HepG2 (cell line): ENCODE measurements around the gene ARF6. TPM values are rescaled to one million over a fixed set of nuclear protein-coding genes. Genes with fewer than 3 reads are reported as not detected.

Experiments used
- FOXK1 ChIP-seq: sonication (generic); formaldehyde crosslinking; IDR thresholded peaks from 2 replicates; pipeline ENCODE4 v1.4.0; 2020; ENCODE audit warnings: low read depth, missing genetic modification reagents, borderline replicate concordance
- HIVEP1 ChIP-seq: sonication (generic); formaldehyde crosslinking; IDR thresholded peaks from 2 replicates; pipeline ENCODE4 v1.4.0; 2020; ENCODE audit warnings: mild to moderate bottlenecking, missing genetic modification reagents
- IRF2 ChIP-seq: IDR thresholded peaks from 2 replicates; pipeline ENCODE4 v1.6.1; 2018; ENCODE audit warnings: missing genetic modification reagents, missing compliant biosample characterization
- JUND ChIP-seq: sonication (generic); formaldehyde crosslinking; IDR thresholded peaks from 2 replicates; pipeline ENCODE4 v1.8.0; 2022; ENCODE audit warnings: mild to moderate bottlenecking, missing genetic modification reagents
- KDM1A ChIP-seq: IDR thresholded peaks from 2 replicates; pipeline ENCODE4 v1.6.1; 2016; ENCODE audit warnings: missing compliant biosample characterization
- NCOA2 ChIP-seq: sonication (generic); formaldehyde crosslinking; IDR thresholded peaks from 2 replicates; pipeline ENCODE4 v1.8.0; 2022; ENCODE audit warnings: inconsistent platforms
- RAD21 ChIP-seq: fragments of 450-650 bp; formaldehyde crosslinking; IDR thresholded peaks from 2 replicates; pipeline ENCODE4 v1.5.0; 2020; ENCODE audit warnings: mild to moderate bottlenecking
- SAP130 ChIP-seq: IDR thresholded peaks from 2 replicates; pipeline ENCODE4 v1.6.1; 2016; ENCODE audit warnings: low read depth
- SOX13 ChIP-seq, 3 experiments: fragments of 450-650 bp in 1 of 3; sonication (generic) in 1 of 3; formaldehyde crosslinking in 1 of 3; IDR thresholded peaks in 2 of 3; conservative IDR thresholded peaks in 1 of 3; 2 replicates each; pipeline versions ENCODE4 v1.5.0 to v1.6.1; 2016 to 2020; ENCODE audit warnings: antibody characterized with exemption in 1 of 3, mild to moderate bottlenecking in 1 of 3, missing compliant biosample characterization in 1 of 3, missing genetic modification reagents in 1 of 3, moderate library complexity in 1 of 3
- TARDBP ChIP-seq: sonication (generic); formaldehyde crosslinking; IDR thresholded peaks from 2 replicates; pipeline ENCODE4 v1.8.0; 2022; ENCODE audit warnings: mild to moderate bottlenecking, missing genetic modification reagents
- ZMYM3 ChIP-seq: sonication (generic); formaldehyde crosslinking; IDR thresholded peaks from 2 replicates; pipeline ENCODE4 v1.5.1; 2020; ENCODE audit warnings: mild to moderate bottlenecking, missing genetic modification reagents
- ZNF431 ChIP-seq: sonication (generic); formaldehyde crosslinking; IDR thresholded peaks from 2 replicates; pipeline ENCODE4 v1.9.0; 2022; ENCODE audit warnings: missing genetic modification reagents, low read depth, mild to moderate bottlenecking, borderline replicate concordance
- ZNF652 ChIP-seq: IDR thresholded peaks from 2 replicates; pipeline ENCODE4 v1.6.1; 2016; ENCODE audit warnings: low read depth, borderline replicate concordance
- polyA plus RNA-seq, 8 experiments: library from polyadenylated mRNA; depleted of rRNA in 3 of 8; stranded (reverse) in 7 of 8; unstranded in 1 of 8; fragments of >200 nt; fragmentation: Illumina TruSeq in 4 of 8; extraction: Trizol in 4 of 8; gene quantifications; 2 replicates each; pipeline versions ENCODE4 v1.2.1 to v1.2.3, GENCODE V29; 2011 to 2016; ENCODE audit warnings: low read depth in 4 of 8, missing spikeins in 1 of 8, mixed read lengths in 1 of 8; ENCODE audit not compliant: insufficient read depth in 1 of 8
- total RNA-seq, 5 experiments: library from RNA; depleted of rRNA; stranded (reverse); fragments of >200 nt; fragmentation: Illumina TruSeq; extraction: Trizol; gene quantifications; 2 replicates each; pipeline ENCODE4 v1.2.3, GENCODE V29; 2016; ENCODE audit warnings: low read depth in 1 of 5
- TF ChIP-seq, protein P1 (sequence below): conservative IDR thresholded peaks from 2 replicates; pipeline ENCODE4 v1.6.1; 2018; ENCODE audit warnings: missing genetic modification reagents
- TF ChIP-seq, protein P2 (sequence below): sonication (generic); formaldehyde crosslinking; IDR thresholded peaks from 2 replicates; pipeline ENCODE4 v1.4.0; 2020; ENCODE audit warnings: missing genetic modification reagents
- TF ChIP-seq, protein P3 (sequence below): sonication (generic); formaldehyde crosslinking; IDR thresholded peaks from 2 replicates; pipeline ENCODE4 v1.5.0; 2020; ENCODE audit warnings: mild to moderate bottlenecking, missing genetic modification reagents, moderate library complexity
- TF ChIP-seq, protein P4 (sequence below): sonication (generic); formaldehyde crosslinking; IDR thresholded peaks from 2 replicates; pipeline ENCODE4 v1.4.0; 2020; ENCODE audit warnings: missing genetic modification reagents
- TF ChIP-seq, protein P5 (sequence below): sonication (generic); formaldehyde crosslinking; IDR thresholded peaks from 2 replicates; pipeline ENCODE4 v1.9.0; 2022; ENCODE audit warnings: missing genetic modification reagents, mild to moderate bottlenecking, borderline replicate concordance

ARF6 gene
- total and polyA plus RNA-seq, 2 of the 13 experiments (the other 11 are each of a cell fraction or from before 2014, with no cell fraction given) = 12.7 to 31.9 TPM

DNA sequence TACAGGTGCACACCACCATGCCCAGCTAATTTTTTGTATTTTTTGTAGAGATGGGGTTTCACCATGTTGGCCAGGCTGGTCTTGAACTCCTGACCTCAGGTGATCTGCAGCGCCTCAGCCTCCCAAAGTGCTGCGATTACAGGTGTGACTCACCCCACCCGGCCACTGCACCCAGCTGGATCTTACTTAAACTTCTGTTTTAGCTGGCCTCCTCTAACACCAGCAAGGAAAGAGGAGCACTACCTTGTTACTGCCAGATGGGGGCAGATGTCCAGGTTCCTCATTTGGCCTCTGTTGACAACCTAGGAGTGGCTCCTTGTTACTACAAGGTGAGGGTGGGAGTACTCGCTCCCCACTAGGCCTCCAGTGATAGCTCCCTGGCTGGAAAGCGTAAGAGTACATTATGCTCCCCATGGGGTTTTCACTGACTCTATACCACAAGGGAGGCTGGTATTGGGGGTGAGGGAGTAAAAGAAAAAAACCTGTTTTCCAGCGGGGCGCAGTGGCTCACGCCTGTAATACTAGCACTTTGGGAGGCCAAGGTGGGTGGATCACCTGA is 13.2 kb upstream of the ARF6 start (continued):
- TF ChIP-seq ZNF652 (CRISPR knock-in tag) (peak; percentile 26; the same call in 1 of the 2 replicates), FOXK1 (CRISPR knock-in tag) (peak; percentile 57; the same call in 1 of the 2 replicates), HIVEP1 (peak; percentile 48; the same call in 1 of the 2 replicates), ZMYM3 (peak; percentile 61; the same call in 1 of the 2 replicates), ZNF431 (CRISPR knock-in tag) (no peak), TARDBP (CRISPR knock-in tag) (0 out of 2 replicates have a peak, but pooled peaks have one; percentile 33), IRF2 (CRISPR knock-in tag) (0 out of 2 replicates have a peak, but pooled peaks have one; percentile 43), JUND (CRISPR knock-in tag) (0 out of 2 replicates have a peak, but pooled peaks have one; percentile 10), KDM1A (CRISPR knock-in tag) (0 out of 2 replicates have a peak, but pooled peaks have one; percentile 31), NCOA2 (CRISPR knock-in tag) (0 out of 2 replicates have a peak, but pooled peaks have one; percentile 22), SOX13 (IDR thresholded peaks at IDR 0.05) (no peak), SOX13 (CRISPR knock-in tag; conservative IDR thresholded peaks at IDR 0.05 in 1 of 2, IDR thresholded peaks at IDR 0.05 in 1 of 2) (peak in 1 of 2 experiments; percentile 25; a peak in 1 of 4 replicates), RAD21 (CRISPR knock-in tag) (peak; percentile 72), SAP130 (CRISPR knock-in tag) (peak; percentile 71)
- TF ChIP-seq, protein P1, sequence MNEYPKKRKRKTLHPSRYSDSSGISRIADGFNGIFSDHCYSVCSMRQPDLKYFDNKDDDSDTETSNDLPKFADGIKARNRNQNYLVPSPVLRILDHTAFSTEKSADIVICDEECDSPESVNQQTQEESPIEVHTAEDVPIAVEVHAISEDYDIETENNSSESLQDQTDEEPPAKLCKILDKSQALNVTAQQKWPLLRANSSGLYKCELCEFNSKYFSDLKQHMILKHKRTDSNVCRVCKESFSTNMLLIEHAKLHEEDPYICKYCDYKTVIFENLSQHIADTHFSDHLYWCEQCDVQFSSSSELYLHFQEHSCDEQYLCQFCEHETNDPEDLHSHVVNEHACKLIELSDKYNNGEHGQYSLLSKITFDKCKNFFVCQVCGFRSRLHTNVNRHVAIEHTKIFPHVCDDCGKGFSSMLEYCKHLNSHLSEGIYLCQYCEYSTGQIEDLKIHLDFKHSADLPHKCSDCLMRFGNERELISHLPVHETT (CRISPR knock-in tag) = no peak
- TF ChIP-seq, protein P2, sequence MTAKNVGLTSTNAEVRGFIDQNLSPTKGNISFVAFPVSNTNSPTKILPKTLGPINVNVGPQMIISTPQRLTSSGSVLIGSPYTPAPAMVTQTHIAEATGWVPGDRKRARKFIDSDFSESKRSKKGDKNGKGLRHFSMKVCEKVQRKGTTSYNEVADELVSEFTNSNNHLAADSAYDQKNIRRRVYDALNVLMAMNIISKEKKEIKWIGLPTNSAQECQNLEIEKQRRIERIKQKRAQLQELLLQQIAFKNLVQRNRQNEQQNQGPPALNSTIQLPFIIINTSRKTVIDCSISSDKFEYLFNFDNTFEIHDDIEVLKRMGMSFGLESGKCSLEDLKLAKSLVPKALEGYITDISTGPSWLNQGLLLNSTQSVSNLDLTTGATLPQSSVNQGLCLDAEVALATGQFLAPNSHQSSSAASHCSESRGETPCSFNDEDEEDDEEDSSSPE (CRISPR knock-in tag) = 0 out of 2 replicates have a peak, but pooled peaks have one; percentile 14
- TF ChIP-seq, protein P3, sequence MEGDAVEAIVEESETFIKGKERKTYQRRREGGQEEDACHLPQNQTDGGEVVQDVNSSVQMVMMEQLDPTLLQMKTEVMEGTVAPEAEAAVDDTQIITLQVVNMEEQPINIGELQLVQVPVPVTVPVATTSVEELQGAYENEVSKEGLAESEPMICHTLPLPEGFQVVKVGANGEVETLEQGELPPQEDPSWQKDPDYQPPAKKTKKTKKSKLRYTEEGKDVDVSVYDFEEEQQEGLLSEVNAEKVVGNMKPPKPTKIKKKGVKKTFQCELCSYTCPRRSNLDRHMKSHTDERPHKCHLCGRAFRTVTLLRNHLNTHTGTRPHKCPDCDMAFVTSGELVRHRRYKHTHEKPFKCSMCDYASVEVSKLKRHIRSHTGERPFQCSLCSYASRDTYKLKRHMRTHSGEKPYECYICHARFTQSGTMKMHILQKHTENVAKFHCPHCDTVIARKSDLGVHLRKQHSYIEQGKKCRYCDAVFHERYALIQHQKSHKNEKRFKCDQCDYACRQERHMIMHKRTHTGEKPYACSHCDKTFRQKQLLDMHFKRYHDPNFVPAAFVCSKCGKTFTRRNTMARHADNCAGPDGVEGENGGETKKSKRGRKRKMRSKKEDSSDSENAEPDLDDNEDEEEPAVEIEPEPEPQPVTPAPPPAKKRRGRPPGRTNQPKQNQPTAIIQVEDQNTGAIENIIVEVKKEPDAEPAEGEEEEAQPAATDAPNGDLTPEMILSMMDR (CRISPR knock-in tag) = peak; percentile 87
- TF ChIP-seq, protein P4, sequence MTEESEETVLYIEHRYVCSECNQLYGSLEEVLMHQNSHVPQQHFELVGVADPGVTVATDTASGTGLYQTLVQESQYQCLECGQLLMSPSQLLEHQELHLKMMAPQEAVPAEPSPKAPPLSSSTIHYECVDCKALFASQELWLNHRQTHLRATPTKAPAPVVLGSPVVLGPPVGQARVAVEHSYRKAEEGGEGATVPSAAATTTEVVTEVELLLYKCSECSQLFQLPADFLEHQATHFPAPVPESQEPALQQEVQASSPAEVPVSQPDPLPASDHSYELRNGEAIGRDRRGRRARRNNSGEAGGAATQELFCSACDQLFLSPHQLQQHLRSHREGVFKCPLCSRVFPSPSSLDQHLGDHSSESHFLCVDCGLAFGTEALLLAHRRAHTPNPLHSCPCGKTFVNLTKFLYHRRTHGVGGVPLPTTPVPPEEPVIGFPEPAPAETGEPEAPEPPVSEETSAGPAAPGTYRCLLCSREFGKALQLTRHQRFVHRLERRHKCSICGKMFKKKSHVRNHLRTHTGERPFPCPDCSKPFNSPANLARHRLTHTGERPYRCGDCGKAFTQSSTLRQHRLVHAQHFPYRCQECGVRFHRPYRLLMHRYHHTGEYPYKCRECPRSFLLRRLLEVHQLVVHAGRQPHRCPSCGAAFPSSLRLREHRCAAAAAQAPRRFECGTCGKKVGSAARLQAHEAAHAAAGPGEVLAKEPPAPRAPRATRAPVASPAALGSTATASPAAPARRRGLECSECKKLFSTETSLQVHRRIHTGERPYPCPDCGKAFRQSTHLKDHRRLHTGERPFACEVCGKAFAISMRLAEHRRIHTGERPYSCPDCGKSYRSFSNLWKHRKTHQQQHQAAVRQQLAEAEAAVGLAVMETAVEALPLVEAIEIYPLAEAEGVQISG (CRISPR knock-in tag) = 0 out of 2 replicates have a peak, but pooled peaks have one; percentile 27
- TF ChIP-seq, protein P5, sequence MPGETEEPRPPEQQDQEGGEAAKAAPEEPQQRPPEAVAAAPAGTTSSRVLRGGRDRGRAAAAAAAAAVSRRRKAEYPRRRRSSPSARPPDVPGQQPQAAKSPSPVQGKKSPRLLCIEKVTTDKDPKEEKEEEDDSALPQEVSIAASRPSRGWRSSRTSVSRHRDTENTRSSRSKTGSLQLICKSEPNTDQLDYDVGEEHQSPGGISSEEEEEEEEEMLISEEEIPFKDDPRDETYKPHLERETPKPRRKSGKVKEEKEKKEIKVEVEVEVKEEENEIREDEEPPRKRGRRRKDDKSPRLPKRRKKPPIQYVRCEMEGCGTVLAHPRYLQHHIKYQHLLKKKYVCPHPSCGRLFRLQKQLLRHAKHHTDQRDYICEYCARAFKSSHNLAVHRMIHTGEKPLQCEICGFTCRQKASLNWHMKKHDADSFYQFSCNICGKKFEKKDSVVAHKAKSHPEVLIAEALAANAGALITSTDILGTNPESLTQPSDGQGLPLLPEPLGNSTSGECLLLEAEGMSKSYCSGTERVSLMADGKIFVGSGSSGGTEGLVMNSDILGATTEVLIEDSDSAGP (CRISPR knock-in tag) = peak; percentile 15; the same call in 1 of the 2 replicates
